Ascending aorta (tissue), 2 donors: ENCODE data around the gene BANK1. TPM values are rescaled to one million over a fixed set of nuclear protein-coding genes. Genes with fewer than 3 reads are reported as not detected.

Experiments
- DNase-seq, 2 donors: peaks; one replicate each; pipeline ENCODE4 v3.0.0-alpha.2; 2019; ENCODE audit warnings: low spot score in 2 of 2
- H3K27ac ChIP-seq, 2 donors: fragments of 200-600 bp; sonication (generic); one replicate each; pipeline ENCODE4 v1.5.1; 2016 to 2017; ENCODE audit warnings: mild to moderate bottlenecking in 1 of 2
- H3K27me3 ChIP-seq: fragments of 200-600 bp; sonication (generic); one replicate; pipeline ENCODE4 v1.5.1; 2017
- H3K36me3 ChIP-seq, 2 donors: fragments of 200-600 bp; sonication (generic); one replicate each; pipeline ENCODE4 v1.5.1; 2016
- H3K4me1 ChIP-seq, 2 donors: fragments of 200-600 bp; sonication (generic); one replicate each; pipeline ENCODE4 v1.5.1; 2016 to 2017; ENCODE audit warnings: mild to moderate bottlenecking in 1 of 2
- H3K4me3 ChIP-seq, 2 donors: fragments of 200-600 bp; sonication (generic); one replicate each; pipeline ENCODE4 v1.5.1; 2016 to 2017; ENCODE audit warnings: mild to moderate bottlenecking in 1 of 2
- H3K9me3 ChIP-seq, 2 donors: fragments of 200-600 bp; sonication (generic); one replicate each; pipeline ENCODE4 v1.5.1; 2016
- CTCF ChIP-seq, 3 experiments: fragments of 200-600 bp in 2 of 3; fragments of 450-650 bp in 1 of 3; sonication (generic) in 2 of 3; IDR thresholded peaks; one replicate each; pipeline ENCODE4 v1.5.1; 2016 to 2019; ENCODE audit warnings: antibody characterized with exemption in 3 of 3, mild to moderate bottlenecking in 1 of 3, moderate library complexity in 1 of 3
- intact Hi-C: fragments of 100-400 bp; cut with DNase I; formaldehyde crosslinking; loops from one replicate; pipeline ENCODE4 v1.15.1; 2023
- total RNA-seq: library from RNA; depleted of rRNA; stranded (reverse); fragments of >200 nt; gene quantifications from one replicate; pipeline ENCODE4 v1.1.0, GENCODE V29; 2016

The BANK1 gene
- total RNA-seq, 1 donor from 2014 or later: not detected

- Histone ChIP-seq H3K27ac (no peak overlapping the region), H3K4me3 (no peak overlapping the region), H3K9me3 (no peaks in the 10 kb centered on the region), H3K27me3 (no peaks in the 10 kb centered on the region), H3K36me3 (no peaks in the 10 kb centered on the region), H3K4me1 (no peaks in the 10 kb centered on the region)
- DNase-seq: no peak
- no peak for TF ChIP-seq CTCF (IDR thresholded peaks at IDR 0.05)
- intact Hi-C loops: no loop called here
Observed at GRCh38 chr4:101914761-101915160, 124.2 kb downstream of the BANK1 start.

- Histone ChIP-seq H3K27me3 (no peaks in the 10 kb centered on the region), H3K9me3 (no peaks in the 10 kb centered on the region), H3K36me3 (no peaks in the 10 kb centered on the region), H3K27ac (no peak overlapping the region), H3K4me3 (no peak overlapping the region), H3K4me1 (no peaks in the 10 kb centered on the region)
- no peak for TF ChIP-seq CTCF (IDR thresholded peaks at IDR 0.05)
- intact Hi-C loops: no loop called here
- DNase-seq: no peak
Observed at GRCh38 chr4:101919373-101919977, 128.9 kb downstream of the BANK1 start.

- H3K36me3 ChIP-seq: no peaks in the 10 kb centered on the region
- intact Hi-C loops: no loop called here
- H3K4me1 ChIP-seq: no peaks in the 10 kb centered on the region
- no peak overlapping the region for H3K27ac ChIP-seq
- H3K4me3 ChIP-seq: no peak overlapping the region
- no peaks in the 10 kb centered on the region for H3K27me3 ChIP-seq
- TF ChIP-seq CTCF (IDR thresholded peaks at IDR 0.05): no peak
- H3K9me3 ChIP-seq: no peaks in the 10 kb centered on the region
- DNase-seq: no peak
Observed at GRCh38 chr4:101921370-101921769, 130.8 kb downstream of the BANK1 start.

GRCh38 chr4:101931619-101932018, 141.1 kb downstream of the BANK1 start:
- H3K4me1 ChIP-seq: no peaks in the 10 kb centered on the region
- H3K4me3 ChIP-seq: no peak overlapping the region
- H3K36me3 ChIP-seq: no peaks in the 10 kb centered on the region
- no peak for TF ChIP-seq CTCF (IDR thresholded peaks at IDR 0.05)
- H3K27me3 ChIP-seq: no peaks in the 10 kb centered on the region
- no peak for DNase-seq
- H3K9me3 ChIP-seq: no peaks in the 10 kb centered on the region
- intact Hi-C loops: no loop called here
- H3K27ac ChIP-seq: no peak overlapping the region

- H3K36me3 ChIP-seq: no peaks in the 10 kb centered on the region
- DNase-seq: no peak
- no peaks in the 10 kb centered on the region for H3K27me3 ChIP-seq
- intact Hi-C loops: no loop called here
- no peak overlapping the region for H3K27ac ChIP-seq
- H3K4me1 ChIP-seq: no peaks in the 10 kb centered on the region
- no peaks in the 10 kb centered on the region for H3K9me3 ChIP-seq
- no peak for TF ChIP-seq CTCF (IDR thresholded peaks at IDR 0.05)
- H3K4me3 ChIP-seq: no peak overlapping the region
Observed at GRCh38 chr4:101933855-101934254, 143.3 kb downstream of the BANK1 start.

GRCh38 chr4:101938836-101939235, 148.3 kb downstream of the BANK1 start:
- intact Hi-C loops: no loop called here
- H3K9me3 ChIP-seq: no peaks in the 10 kb centered on the region
- H3K36me3 ChIP-seq: no peaks in the 10 kb centered on the region
- H3K4me3 ChIP-seq: no peak overlapping the region
- TF ChIP-seq CTCF (IDR thresholded peaks at IDR 0.05): no peak
- DNase-seq: no peak
- H3K27me3 ChIP-seq: no peaks in the 10 kb centered on the region
- H3K27ac ChIP-seq: no peak overlapping the region
- no peaks in the 10 kb centered on the region for H3K4me1 ChIP-seq
